Measurements from ENCODE around the gene SSX4B. TPM values are rescaled to one million over a fixed set of nuclear protein-coding genes. Genes with fewer than 3 reads are reported as not detected.

SSX4B gene
- total RNA-seq, 1 experiment from 2014 or later: not detected

Other genes with a start within 250 kb of the SSX4B start
- 0.96 TPM in 1 of 2 replicates, not detected in the other for gene SSX5, start 215.2 kb downstream of the SSX4B start, total RNA-seq (2014; rRNA removed; shearing (Covaris generic))
- 5.8 and 8.9 TPM in 2 replicates for gene SSX1, start 156.6 kb downstream of the SSX4B start, total RNA-seq (2014; rRNA removed; shearing (Covaris generic))
- gene SSX3, start 55.3 kb downstream of the SSX4B start, total RNA-seq (2014; rRNA removed; shearing (Covaris generic)): not detected in 2 replicates
- not detected in 2 replicates for gene SSX4, start 28.4 kb downstream of the SSX4B start, total RNA-seq (2014; rRNA removed; shearing (Covaris generic))
- 0.05 TPM in 1 of 2 replicates, not detected in the other for gene SLC38A5, start 58.3 kb upstream of the SSX4B start, total RNA-seq (2014; rRNA removed; shearing (Covaris generic))
- 107 and 123 TPM in 2 replicates for gene FTSJ1, start 64.2 kb upstream of the SSX4B start, total RNA-seq (2014; rRNA removed; shearing (Covaris generic))
- gene PORCN, start 97.0 kb upstream of the SSX4B start, total RNA-seq (2014; rRNA removed; shearing (Covaris generic)): 23.1 and 25.4 TPM in 2 replicates
- 248 and 277 TPM in 2 replicates for gene EBP, start 109.8 kb upstream of the SSX4B start, total RNA-seq (2014; rRNA removed; shearing (Covaris generic))
- gene TBC1D25, start 127.8 kb upstream of the SSX4B start, total RNA-seq (2014; rRNA removed; shearing (Covaris generic)): 6.7 and 9.3 TPM in 2 replicates
- 52.6 and 64.2 TPM in 2 replicates for gene RBM3, start 162.5 kb upstream of the SSX4B start, total RNA-seq (2014; rRNA removed; shearing (Covaris generic))
- 54.3 and 88.6 TPM in 2 replicates for gene WDR13, start 185.5 kb upstream of the SSX4B start, total RNA-seq (2014; rRNA removed; shearing (Covaris generic))

All from M059J (cell line).